ENCODE data around the gene ENKUR.

ENKUR gene

GRCh38 chr10:24982319-24983112, 33.4 kb downstream of the ENKUR start:
- no peak for DNase-seq
- no peak overlapping the region for H3K56ac ChIP-seq (ENCODE audit: low read length)

GRCh38 chr10:24981161-24981710, 34.7 kb downstream of the ENKUR start:
- Histone ChIP-seq H4K5ac (ENCODE audit: low read length) (no peak overlapping the region), H2BK15ac (replicated peaks; ENCODE audit: low read depth) (no peak overlapping the region), H3K36me3 (ENCODE audit: control insufficient read depth, insufficient read depth, low read length) (no peaks in the 10 kb centered on the region), H3K23ac (ENCODE audit: low read length) (no peak overlapping the region), H3K4me3 (ENCODE audit: low read length) (no peak overlapping the region), H3K27ac (ENCODE audit: low read depth, low read length) (no peak overlapping the region), H2BK120ac (ENCODE audit: low read depth, low read length) (no peak overlapping the region), H3K56ac (ENCODE audit: low read length) (no peak overlapping the region), H3K4me1 (ENCODE audit: control insufficient read depth, low read depth, low read length) (no peaks in the 10 kb centered on the region), H2BK5ac (ENCODE audit: low read length) (no peak overlapping the region), H3K27me3 (ENCODE audit: insufficient read depth, low read length, poor library complexity) (no peaks in the 10 kb centered on the region), H3K4me2 (ENCODE audit: low read length) (no peak overlapping the region), H4K8ac (ENCODE audit: low read depth, low read length) (no peak overlapping the region), H3K4ac (ENCODE audit: low read depth, low read length) (no peak overlapping the region), H3K79me1 (ENCODE audit: low read length) (no peaks in the 10 kb centered on the region), H3K18ac (ENCODE audit: low read length) (no peak overlapping the region), H3K79me2 (ENCODE audit: control insufficient read depth, insufficient read depth, low read length) (no peaks in the 10 kb centered on the region), H2AK5ac (ENCODE audit: low read length) (no peak overlapping the region), H3K9ac (ENCODE audit: low read length) (no peak overlapping the region)
- no CpG with 5 or more reads among the region's 5 CpGs for WGBS (ENCODE audit: extremely low coverage, insufficient coverage, low lambda C conversion rate)
- DNase-seq = no peak

More at GRCh38 chr10:24982319-24983112, 33.4 kb downstream of the ENKUR start:
- Histone ChIP-seq H3K4me1 (ENCODE audit: control insufficient read depth, low read depth, low read length) (no peaks in the 10 kb centered on the region), H3K4ac (ENCODE audit: low read depth, low read length) (no peak overlapping the region), H2BK5ac (ENCODE audit: low read length) (no peak overlapping the region), H2BK15ac (replicated peaks; ENCODE audit: low read depth) (no peak overlapping the region), H3K79me2 (ENCODE audit: control insufficient read depth, insufficient read depth, low read length) (no peaks in the 10 kb centered on the region), H4K5ac (ENCODE audit: low read length) (no peak overlapping the region), H3K4me3 (ENCODE audit: low read length) (no peak overlapping the region), H3K4me2 (ENCODE audit: low read length) (no peak overlapping the region), H3K23ac (ENCODE audit: low read length) (no peak overlapping the region), H2AK5ac (ENCODE audit: low read length) (no peak overlapping the region), H4K8ac (ENCODE audit: low read depth, low read length) (no peak overlapping the region), H3K79me1 (ENCODE audit: low read length) (no peaks in the 10 kb centered on the region), H3K27ac (ENCODE audit: low read depth, low read length) (no peak overlapping the region), H3K18ac (ENCODE audit: low read length) (no peak overlapping the region), H3K27me3 (ENCODE audit: insufficient read depth, low read length, poor library complexity) (no peaks in the 10 kb centered on the region), H3K9ac (ENCODE audit: low read length) (no peak overlapping the region), H2BK120ac (ENCODE audit: low read depth, low read length) (no peak overlapping the region), H3K36me3 (ENCODE audit: control insufficient read depth, insufficient read depth, low read length) (no peaks in the 10 kb centered on the region)
- WGBS (ENCODE audit: extremely low coverage, insufficient coverage, low lambda C conversion rate) = no CpG with 5 or more reads among the region's 1 CpG

GRCh38 chr10:24979685-24980084, 36.3 kb downstream of the ENKUR start:
- DNase-seq = no peak
- Histone ChIP-seq H3K36me3 (ENCODE audit: control insufficient read depth, insufficient read depth, low read length) (no peaks in the 10 kb centered on the region), H3K27ac (ENCODE audit: low read depth, low read length) (no peak overlapping the region), H3K79me2 (ENCODE audit: control insufficient read depth, insufficient read depth, low read length) (no peaks in the 10 kb centered on the region), H3K23ac (ENCODE audit: low read length) (no peak overlapping the region), H4K8ac (ENCODE audit: low read depth, low read length) (no peak overlapping the region), H3K4me2 (ENCODE audit: low read length) (no peak overlapping the region), H2BK5ac (ENCODE audit: low read length) (no peak overlapping the region), H3K4ac (ENCODE audit: low read depth, low read length) (no peak overlapping the region), H2BK15ac (replicated peaks; ENCODE audit: low read depth) (no peak overlapping the region), H2BK120ac (ENCODE audit: low read depth, low read length) (no peak overlapping the region), H3K79me1 (ENCODE audit: low read length) (no peaks in the 10 kb centered on the region), H3K9ac (ENCODE audit: low read length) (no peak overlapping the region), H2AK5ac (ENCODE audit: low read length) (no peak overlapping the region), H4K5ac (ENCODE audit: low read length) (no peak overlapping the region), H3K4me1 (ENCODE audit: control insufficient read depth, low read depth, low read length) (no peaks in the 10 kb centered on the region), H3K18ac (ENCODE audit: low read length) (no peak overlapping the region), H3K56ac (ENCODE audit: low read length) (no peak overlapping the region), H3K27me3 (ENCODE audit: insufficient read depth, low read length, poor library complexity) (no peaks in the 10 kb centered on the region), H3K4me3 (ENCODE audit: low read length) (no peak overlapping the region)
- no CpG with 5 or more reads among the region's 4 CpGs for WGBS (ENCODE audit: extremely low coverage, insufficient coverage, low lambda C conversion rate)

GRCh38 chr10:24974976-24975375, 41.0 kb downstream of the ENKUR start:
- Histone ChIP-seq H2BK120ac (ENCODE audit: low read depth, low read length) (no peak overlapping the region), H3K27ac (ENCODE audit: low read depth, low read length) (no peak overlapping the region)

GRCh38 chr10:24973163-24973562, 42.8 kb downstream of the ENKUR start:
- Histone ChIP-seq H3K4me2 (ENCODE audit: low read length) (no peak overlapping the region), H3K27ac (ENCODE audit: low read depth, low read length) (no peak overlapping the region), H2BK5ac (ENCODE audit: low read length) (no peak overlapping the region), H3K4ac (ENCODE audit: low read depth, low read length) (no peak overlapping the region), H3K27me3 (ENCODE audit: insufficient read depth, low read length, poor library complexity) (no peaks in the 10 kb centered on the region), H3K23ac (ENCODE audit: low read length) (no peak overlapping the region), H3K79me1 (ENCODE audit: low read length) (no peaks in the 10 kb centered on the region), H3K9ac (ENCODE audit: low read length) (no peak overlapping the region), H2AK5ac (ENCODE audit: low read length) (no peak overlapping the region), H4K8ac (ENCODE audit: low read depth, low read length) (no peak overlapping the region), H4K5ac (ENCODE audit: low read length) (no peak overlapping the region), H3K79me2 (ENCODE audit: control insufficient read depth, insufficient read depth, low read length) (no peaks in the 10 kb centered on the region), H3K36me3 (ENCODE audit: control insufficient read depth, insufficient read depth, low read length) (no peaks in the 10 kb centered on the region), H2BK120ac (ENCODE audit: low read depth, low read length) (no peak overlapping the region), H3K4me3 (ENCODE audit: low read length) (no peak overlapping the region), H3K18ac (ENCODE audit: low read length) (no peak overlapping the region), H3K4me1 (ENCODE audit: control insufficient read depth, low read depth, low read length) (no peaks in the 10 kb centered on the region), H2BK15ac (replicated peaks; ENCODE audit: low read depth) (no peak overlapping the region), H3K56ac (ENCODE audit: low read length) (no peak overlapping the region)
- no CpG with 5 or more reads among the region's 5 CpGs for WGBS (ENCODE audit: extremely low coverage, insufficient coverage, low lambda C conversion rate)
- no peak for DNase-seq

More at GRCh38 chr10:24974976-24975375, 41.0 kb downstream of the ENKUR start:
- Histone ChIP-seq H3K79me1 (ENCODE audit: low read length) (no peaks in the 10 kb centered on the region), H3K79me2 (ENCODE audit: control insufficient read depth, insufficient read depth, low read length) (no peaks in the 10 kb centered on the region), H3K4me3 (ENCODE audit: low read length) (no peak overlapping the region), H3K4ac (ENCODE audit: low read depth, low read length) (no peak overlapping the region), H3K9ac (ENCODE audit: low read length) (no peak overlapping the region), H3K4me2 (ENCODE audit: low read length) (no peak overlapping the region), H3K18ac (ENCODE audit: low read length) (no peak overlapping the region), H3K56ac (ENCODE audit: low read length) (no peak overlapping the region), H4K8ac (ENCODE audit: low read depth, low read length) (no peak overlapping the region), H2BK15ac (replicated peaks; ENCODE audit: low read depth) (no peak overlapping the region), H2AK5ac (ENCODE audit: low read length) (no peak overlapping the region), H4K5ac (ENCODE audit: low read length) (no peak overlapping the region), H3K36me3 (ENCODE audit: control insufficient read depth, insufficient read depth, low read length) (no peaks in the 10 kb centered on the region), H2BK5ac (ENCODE audit: low read length) (no peak overlapping the region), H3K23ac (ENCODE audit: low read length) (no peak overlapping the region), H3K27me3 (ENCODE audit: insufficient read depth, low read length, poor library complexity) (no peaks in the 10 kb centered on the region), H3K4me1 (ENCODE audit: control insufficient read depth, low read depth, low read length) (no peaks in the 10 kb centered on the region)
- DNase-seq = no peak
- WGBS (ENCODE audit: extremely low coverage, insufficient coverage, low lambda C conversion rate) = no CpG with 5 or more reads among the region's 2 CpGs

GRCh38 chr10:24971374-24971773, 44.6 kb downstream of the ENKUR start:
- no peak for DNase-seq
- Histone ChIP-seq H3K79me2 (ENCODE audit: control insufficient read depth, insufficient read depth, low read length) (no peaks in the 10 kb centered on the region), H3K27ac (ENCODE audit: low read depth, low read length) (no peak overlapping the region), H3K18ac (ENCODE audit: low read length) (no peak overlapping the region), H4K5ac (ENCODE audit: low read length) (no peak overlapping the region), H3K4me3 (ENCODE audit: low read length) (no peak overlapping the region), H3K4me1 (ENCODE audit: control insufficient read depth, low read depth, low read length) (no peaks in the 10 kb centered on the region), H3K56ac (ENCODE audit: low read length) (no peak overlapping the region), H3K36me3 (ENCODE audit: control insufficient read depth, insufficient read depth, low read length) (no peaks in the 10 kb centered on the region), H3K4me2 (ENCODE audit: low read length) (no peak overlapping the region), H3K27me3 (ENCODE audit: insufficient read depth, low read length, poor library complexity) (no peaks in the 10 kb centered on the region), H4K8ac (ENCODE audit: low read depth, low read length) (no peak overlapping the region), H2BK5ac (ENCODE audit: low read length) (no peak overlapping the region), H2BK120ac (ENCODE audit: low read depth, low read length) (no peak overlapping the region), H3K79me1 (ENCODE audit: low read length) (no peaks in the 10 kb centered on the region), H3K4ac (ENCODE audit: low read depth, low read length) (no peak overlapping the region), H2BK15ac (replicated peaks; ENCODE audit: low read depth) (no peak overlapping the region), H3K9ac (ENCODE audit: low read length) (no peak overlapping the region), H2AK5ac (ENCODE audit: low read length) (no peak overlapping the region), H3K23ac (ENCODE audit: low read length) (no peak overlapping the region)
